Measurements from ENCODE around the gene TFB2M. TPM values are rescaled to one million over a fixed set of nuclear protein-coding genes. Genes with fewer than 3 reads are reported as not detected.

The TFB2M gene
- polyA plus RNA-seq, 1 donor = 15.1 TPM

DNA sequence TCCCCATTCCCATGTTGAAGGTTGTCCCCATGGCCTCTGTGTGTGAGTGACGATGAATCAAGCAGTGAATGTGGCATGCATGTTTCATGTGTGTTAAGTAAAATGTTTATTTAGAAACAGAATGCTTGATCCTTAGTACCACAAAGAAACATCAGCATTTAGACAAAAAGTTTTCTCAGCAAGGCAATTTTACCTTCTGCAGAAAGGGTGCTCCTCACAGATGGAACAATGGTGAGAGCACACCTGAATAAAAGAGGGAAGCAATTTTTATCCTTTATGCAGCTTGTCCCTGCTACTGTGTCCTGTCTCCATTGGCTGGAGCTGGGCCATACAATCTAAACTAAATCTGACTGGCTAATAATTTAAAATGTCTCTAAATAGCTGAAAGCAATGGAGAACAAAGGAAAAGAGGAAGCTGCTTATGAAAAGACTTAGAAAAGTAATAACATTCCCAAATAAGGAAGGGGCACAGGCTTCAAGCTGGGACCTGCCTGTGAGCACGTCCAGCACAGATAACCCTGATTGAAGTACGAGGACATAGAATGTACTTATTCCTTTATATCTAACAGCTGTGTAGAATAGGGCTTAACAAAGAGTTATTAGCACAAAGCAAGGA, 50.6 kb downstream of the TFB2M start:
- peaks cover 35% of the 10 kb centered on the region for H3K9me3 ChIP-seq (ENCODE audit: control insufficient read depth, low read depth, low read length)
- H3K4me1 ChIP-seq (ENCODE audit: control insufficient read depth, insufficient read depth, low read length) = no peaks in the 10 kb centered on the region
- H3K27ac ChIP-seq (ENCODE audit: low read length) = no peak overlapping the region
- no peak for DNase-seq
- no CpG with 5 or more reads among the region's 3 CpGs for WGBS (ENCODE audit: insufficient coverage, low lambda C conversion rate)
- H3K36me3 ChIP-seq (ENCODE audit: control insufficient read depth, insufficient read depth, low read length) = no peaks in the 10 kb centered on the region
- H3K27me3 ChIP-seq (ENCODE audit: control insufficient read depth, insufficient read depth, low read length) = no peaks in the 10 kb centered on the region
- H3K4me3 ChIP-seq (ENCODE audit: low read length) = no peak overlapping the region

DNA sequence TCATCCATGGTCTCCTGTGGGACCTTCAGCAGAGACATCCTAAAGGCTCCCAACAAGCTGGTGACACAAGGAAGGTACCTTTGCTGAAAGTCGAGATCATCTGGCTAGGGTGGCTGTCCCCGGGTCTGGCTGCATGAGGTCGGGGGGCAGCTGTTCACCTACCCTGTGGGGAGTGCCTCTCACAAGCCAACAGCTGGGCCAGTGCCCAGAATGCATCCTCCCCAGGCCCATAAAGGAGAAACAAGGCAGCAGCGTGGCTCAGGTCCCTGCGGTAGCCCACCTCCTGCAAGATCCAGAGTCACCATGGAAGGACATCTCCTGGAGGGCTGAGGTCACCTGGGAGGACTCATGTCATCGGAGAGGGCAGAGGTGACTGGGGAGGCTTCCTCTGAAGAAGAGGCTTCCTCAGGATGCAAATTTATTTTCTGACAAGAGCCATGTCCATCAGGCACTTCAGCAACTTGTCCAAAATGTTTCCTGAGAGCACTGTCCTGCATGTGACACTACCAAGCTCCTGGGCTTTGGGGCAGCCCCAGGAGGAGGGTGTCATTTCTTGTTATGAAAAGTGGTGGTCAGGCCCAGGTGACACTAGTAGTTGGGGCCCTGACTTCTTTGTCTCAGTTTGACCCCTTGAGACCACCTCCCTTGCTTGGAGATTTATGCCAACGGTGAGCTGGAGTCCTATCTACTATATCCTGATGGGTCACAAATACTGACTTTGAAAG, 52.3 kb downstream of the TFB2M start:
- no peaks in the 10 kb centered on the region for H3K36me3 ChIP-seq (ENCODE audit: control insufficient read depth, insufficient read depth, low read length)
- H3K9me3 ChIP-seq (ENCODE audit: control insufficient read depth, low read depth, low read length) = peaks cover 32% of the 10 kb centered on the region
- no CpG with 5 or more reads among the region's 7 CpGs for WGBS (ENCODE audit: insufficient coverage, low lambda C conversion rate)
- no peaks in the 10 kb centered on the region for H3K4me1 ChIP-seq (ENCODE audit: control insufficient read depth, insufficient read depth, low read length)
- no peak overlapping the region for H3K4me3 ChIP-seq (ENCODE audit: low read length)
- H3K27me3 ChIP-seq (ENCODE audit: control insufficient read depth, insufficient read depth, low read length) = no peaks in the 10 kb centered on the region
- DNase-seq = no peak
- H3K27ac ChIP-seq (ENCODE audit: low read length) = no peak overlapping the region

DNA sequence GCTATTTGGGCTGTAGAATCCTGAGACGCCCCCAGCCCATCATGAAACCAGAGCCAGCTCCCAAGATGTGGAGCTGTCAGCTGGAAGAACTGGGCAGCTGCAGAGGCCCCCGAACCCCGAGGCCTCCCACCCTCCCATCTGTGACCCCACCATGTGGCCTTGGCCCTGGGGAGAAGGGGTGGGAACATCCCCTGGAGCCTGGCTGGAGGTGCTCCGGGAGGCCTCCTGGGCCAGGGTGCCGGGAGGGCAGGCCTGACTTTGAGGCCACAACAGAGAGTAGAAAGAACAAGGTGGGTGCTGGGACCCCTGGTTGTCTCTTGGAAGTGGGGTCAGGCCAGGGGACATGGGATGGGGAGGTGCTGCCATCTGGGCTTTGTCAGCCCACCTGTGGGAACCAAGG, 53.0 kb downstream of the TFB2M start:
- no CpG with 5 or more reads among the region's 5 CpGs for WGBS (ENCODE audit: insufficient coverage, low lambda C conversion rate)
- H3K27ac ChIP-seq (ENCODE audit: low read length) = no peak overlapping the region
- no peaks in the 10 kb centered on the region for H3K27me3 ChIP-seq (ENCODE audit: control insufficient read depth, insufficient read depth, low read length)
- H3K4me3 ChIP-seq (ENCODE audit: low read length) = no peak overlapping the region
- no peaks in the 10 kb centered on the region for H3K36me3 ChIP-seq (ENCODE audit: control insufficient read depth, insufficient read depth, low read length)
- peaks cover 26% of the 10 kb centered on the region for H3K9me3 ChIP-seq (ENCODE audit: control insufficient read depth, low read depth, low read length)
- DNase-seq = no peak
- no peaks in the 10 kb centered on the region for H3K4me1 ChIP-seq (ENCODE audit: control insufficient read depth, insufficient read depth, low read length)

DNA sequence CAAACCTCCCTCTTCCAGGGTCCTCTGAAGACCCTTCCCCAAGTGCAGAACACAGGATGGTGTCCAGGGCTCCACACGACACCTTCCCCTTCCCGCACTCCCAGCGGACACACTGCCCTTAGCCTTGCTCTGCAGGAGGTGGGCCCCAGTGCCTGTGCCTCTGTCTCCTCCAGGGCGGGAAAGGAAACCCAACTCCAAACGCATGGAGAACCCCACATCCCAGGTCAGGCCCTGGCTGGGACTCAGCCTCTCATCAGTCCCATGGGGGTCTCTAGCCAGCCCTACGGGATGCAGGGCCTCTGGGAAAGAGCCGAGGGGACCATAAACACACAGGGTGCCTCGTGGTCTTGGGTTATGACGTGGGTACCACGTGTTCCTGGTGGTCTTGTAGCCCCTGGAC, 53.4 kb downstream of the TFB2M start:
- no peak for DNase-seq
- Histone ChIP-seq H3K36me3 (ENCODE audit: control insufficient read depth, insufficient read depth, low read length) (no peaks in the 10 kb centered on the region), H3K27ac (ENCODE audit: low read length) (no peak overlapping the region), H3K9me3 (ENCODE audit: control insufficient read depth, low read depth, low read length) (peaks cover 22% of the 10 kb centered on the region), H3K4me1 (ENCODE audit: control insufficient read depth, insufficient read depth, low read length) (no peaks in the 10 kb centered on the region), H3K4me3 (ENCODE audit: low read length) (no peak overlapping the region), H3K27me3 (ENCODE audit: control insufficient read depth, insufficient read depth, low read length) (no peaks in the 10 kb centered on the region)
- no CpG with 5 or more reads among the region's 10 CpGs for WGBS (ENCODE audit: insufficient coverage, low lambda C conversion rate)

DNA sequence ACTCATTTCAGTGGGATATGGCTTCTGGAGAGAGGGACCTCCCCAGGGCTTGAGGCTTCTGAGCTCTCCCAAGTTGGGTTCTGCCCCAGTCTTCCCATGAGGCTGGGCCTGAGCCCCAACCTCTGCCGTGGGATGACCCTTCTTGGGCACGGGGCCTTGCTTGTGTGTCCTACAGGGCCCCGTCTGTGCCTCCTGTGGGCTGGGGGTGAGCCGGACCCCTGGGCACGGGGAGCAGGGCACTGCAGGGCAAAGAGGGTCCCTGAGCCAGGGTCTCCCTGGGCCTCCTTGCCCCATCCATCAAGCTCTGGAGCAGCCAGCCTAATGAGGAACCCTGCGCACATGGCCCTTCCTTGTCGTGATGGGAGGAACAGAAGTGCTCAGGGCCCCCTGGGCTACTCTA, 53.8 kb downstream of the TFB2M start:
- H3K4me3 ChIP-seq (ENCODE audit: low read length) = no peak overlapping the region

DNA sequence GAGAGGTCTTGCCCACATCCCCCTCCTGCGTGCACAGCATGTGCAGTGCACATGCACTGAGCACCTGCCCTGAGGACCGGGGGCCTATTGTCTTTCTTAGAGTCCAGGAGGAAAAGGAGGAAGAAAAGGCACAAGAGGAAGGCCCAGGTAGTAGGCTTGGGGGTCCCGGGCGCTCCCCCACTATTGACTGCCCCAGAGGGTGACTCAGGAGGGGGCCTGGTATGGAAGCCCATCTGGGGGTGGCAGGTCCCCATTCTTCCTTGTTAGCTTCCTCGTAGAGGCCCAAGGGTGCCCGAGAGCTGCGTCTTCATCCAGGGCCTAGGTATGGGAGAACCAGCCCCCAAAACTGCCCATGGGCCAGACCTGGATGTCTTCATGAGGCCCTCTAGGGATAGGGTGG, 54.9 kb downstream of the TFB2M start:
- Histone ChIP-seq H3K36me3 (ENCODE audit: control insufficient read depth, insufficient read depth, low read length) (no peaks in the 10 kb centered on the region), H3K4me1 (ENCODE audit: control insufficient read depth, insufficient read depth, low read length) (peaks cover under 1% of the 10 kb centered on the region), H3K9me3 (ENCODE audit: control insufficient read depth, low read depth, low read length) (peaks cover 14% of the 10 kb centered on the region), H3K4me3 (ENCODE audit: low read length) (no peak overlapping the region), H3K27me3 (ENCODE audit: control insufficient read depth, insufficient read depth, low read length) (no peaks in the 10 kb centered on the region), H3K27ac (ENCODE audit: low read length) (no peak overlapping the region)
- no CpG with 5 or more reads among the region's 7 CpGs for WGBS (ENCODE audit: insufficient coverage, low lambda C conversion rate)
- no peak for DNase-seq

More for the DNA sequence above, 53.8 kb downstream of the TFB2M start:
- Histone ChIP-seq H3K27me3 (ENCODE audit: control insufficient read depth, insufficient read depth, low read length) (no peaks in the 10 kb centered on the region), H3K36me3 (ENCODE audit: control insufficient read depth, insufficient read depth, low read length) (no peaks in the 10 kb centered on the region), H3K27ac (ENCODE audit: low read length) (no peak overlapping the region), H3K4me1 (ENCODE audit: control insufficient read depth, insufficient read depth, low read length) (no peaks in the 10 kb centered on the region), H3K9me3 (ENCODE audit: control insufficient read depth, low read depth, low read length) (peaks cover 18% of the 10 kb centered on the region)
- no CpG with 5 or more reads among the region's 7 CpGs for WGBS (ENCODE audit: insufficient coverage, low lambda C conversion rate)
- no peak for DNase-seq

DNA sequence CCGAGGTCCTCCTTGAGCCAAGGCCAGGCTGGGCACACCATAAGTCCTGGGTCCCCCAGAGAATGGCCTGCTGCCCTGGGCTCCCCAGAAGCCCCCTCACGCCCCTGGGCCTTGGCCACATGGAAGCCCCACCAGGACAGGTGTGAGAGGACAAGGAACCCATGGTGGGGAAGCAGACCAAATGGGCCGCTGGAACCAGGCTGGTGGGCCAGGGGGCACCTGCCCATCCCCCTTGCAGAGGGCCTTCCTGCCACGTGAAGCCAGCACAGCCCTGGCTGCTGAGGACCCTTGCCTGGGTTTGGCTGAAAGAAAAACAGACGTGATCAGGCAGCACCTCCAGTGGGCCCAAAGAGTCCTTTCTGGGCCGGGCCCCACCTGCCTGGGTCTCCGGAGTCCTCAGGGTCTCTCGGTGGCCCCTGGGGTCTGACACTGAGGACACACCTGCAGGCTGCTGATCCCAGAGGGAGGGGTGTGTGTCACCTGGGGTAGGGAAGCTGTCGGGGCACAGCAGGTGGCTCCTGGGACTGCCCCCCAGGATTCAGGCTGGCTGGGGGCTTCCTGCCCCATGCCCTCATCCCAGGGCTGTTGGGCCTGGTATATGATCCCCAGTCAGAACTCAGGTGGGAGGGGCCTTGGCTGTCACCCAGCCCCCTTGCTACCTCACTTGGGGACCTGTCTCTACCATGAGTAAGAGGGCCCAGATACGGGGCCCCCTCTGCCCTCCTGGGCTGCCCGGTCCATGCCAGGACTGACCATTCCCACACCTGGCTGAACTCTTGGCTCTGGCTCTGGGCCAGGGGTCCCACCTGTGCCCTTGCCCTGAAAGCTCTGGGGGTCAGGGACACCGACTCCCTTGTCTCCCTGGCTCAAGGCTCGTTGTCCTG, 55.7 kb downstream of the TFB2M start:
- no peaks in the 10 kb centered on the region for H3K36me3 ChIP-seq (ENCODE audit: control insufficient read depth, insufficient read depth, low read length)
- DNase-seq = no peak
- no CpG with 5 or more reads among the region's 13 CpGs for WGBS (ENCODE audit: insufficient coverage, low lambda C conversion rate)
- H3K9me3 ChIP-seq (ENCODE audit: control insufficient read depth, low read depth, low read length) = peaks cover 8% of the 10 kb centered on the region
- no peak overlapping the region for H3K4me3 ChIP-seq (ENCODE audit: low read length)
- H3K27me3 ChIP-seq (ENCODE audit: control insufficient read depth, insufficient read depth, low read length) = no peaks in the 10 kb centered on the region
- peaks cover 3% of the 10 kb centered on the region for H3K4me1 ChIP-seq (ENCODE audit: control insufficient read depth, insufficient read depth, low read length)
- no peak overlapping the region for H3K27ac ChIP-seq (ENCODE audit: low read length)

DNA sequence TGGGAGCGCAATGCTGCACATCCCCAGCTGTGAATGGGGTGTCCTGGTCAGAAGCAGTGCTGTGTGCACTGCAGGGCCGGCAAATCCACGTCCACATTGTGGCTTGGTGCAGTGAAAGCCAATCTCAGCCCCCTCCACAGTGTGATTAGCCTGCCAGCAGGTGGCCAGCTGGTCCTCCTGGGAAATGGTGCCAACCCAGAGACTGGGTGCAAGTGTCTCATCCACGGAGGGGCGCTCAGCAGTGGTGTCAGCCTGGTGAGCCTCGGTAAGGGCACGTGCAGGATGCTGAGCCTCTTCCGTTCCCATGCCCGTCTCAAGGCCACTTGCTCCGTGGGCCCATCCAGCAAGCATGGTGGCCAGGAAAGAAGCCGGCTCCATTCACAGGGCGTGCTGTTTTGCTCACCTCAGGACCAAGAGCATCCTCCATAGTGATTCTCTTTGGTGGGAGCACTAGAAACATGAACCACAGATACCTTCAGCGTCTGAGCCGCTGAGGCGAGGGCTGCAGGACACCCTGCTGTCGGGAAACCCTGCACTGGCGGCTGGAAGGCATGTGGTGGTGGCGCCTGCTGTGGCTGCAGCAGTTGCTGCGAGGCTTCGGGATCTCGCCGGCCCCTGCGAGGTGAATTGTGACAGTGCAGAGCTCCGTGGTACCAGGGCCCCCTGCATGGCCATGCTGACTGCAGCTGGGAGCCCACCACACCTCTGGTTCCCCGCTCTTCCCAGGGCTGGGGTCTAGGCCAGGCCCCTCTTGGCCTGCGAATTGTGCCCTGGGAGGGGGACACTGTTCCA, 57.0 kb downstream of the TFB2M start:
- DNase-seq = no peak
- Histone ChIP-seq H3K36me3 (ENCODE audit: control insufficient read depth, insufficient read depth, low read length) (no peaks in the 10 kb centered on the region), H3K9me3 (ENCODE audit: control insufficient read depth, low read depth, low read length) (peaks cover 5% of the 10 kb centered on the region), H3K4me1 (ENCODE audit: control insufficient read depth, insufficient read depth, low read length) (peaks cover 3% of the 10 kb centered on the region), H3K27me3 (ENCODE audit: control insufficient read depth, insufficient read depth, low read length) (no peaks in the 10 kb centered on the region), H3K4me3 (ENCODE audit: low read length) (no peak overlapping the region), H3K27ac (ENCODE audit: low read length) (no peak overlapping the region)
- no CpG with 5 or more reads among the region's 26 CpGs for WGBS (ENCODE audit: insufficient coverage, low lambda C conversion rate)

DNA sequence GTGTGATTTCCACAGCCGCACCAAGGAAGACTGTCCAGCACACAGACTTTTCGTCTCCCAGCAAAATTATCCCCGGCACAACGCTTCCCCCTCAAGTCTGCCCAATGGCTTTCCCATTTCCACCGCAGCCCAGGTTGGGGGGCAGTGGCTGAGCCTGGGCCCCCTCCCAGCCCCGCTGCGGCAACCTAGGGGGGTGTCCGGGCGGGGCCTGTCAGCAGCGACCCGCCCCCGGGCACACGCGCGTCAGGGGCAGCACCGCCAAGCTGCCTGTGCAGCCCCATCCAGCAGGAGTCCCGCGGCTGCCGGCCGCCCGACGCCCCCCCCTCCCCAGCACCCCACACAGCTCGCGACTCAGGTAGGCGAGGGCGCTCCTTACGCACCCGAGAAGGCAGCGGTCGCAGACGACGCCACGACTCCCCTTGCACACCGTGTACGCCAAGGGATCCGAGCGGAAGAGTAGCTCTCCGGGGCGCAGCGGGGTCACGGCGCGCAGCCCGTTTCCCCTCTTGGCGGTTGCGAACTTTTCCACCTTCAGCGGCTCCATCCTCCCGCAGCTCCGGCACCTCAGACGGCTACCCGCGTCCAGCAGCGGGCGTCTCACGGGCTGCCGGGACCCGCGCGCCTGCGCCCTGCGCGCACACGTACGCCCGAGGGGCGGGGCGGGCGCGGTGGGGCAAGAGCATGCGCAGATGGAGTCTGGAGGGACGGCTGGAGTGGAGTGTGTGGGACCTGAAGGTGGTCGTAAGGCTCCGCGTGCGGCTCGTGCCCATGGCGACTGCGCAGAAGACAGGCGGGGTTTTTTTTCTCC, 59.2 kb downstream of the TFB2M start, which contains the start of gene SMYD3:
TSS of gene SMYD3 (minus strand) at position 606 of the 808 bp plus-strand sequence.
- H3K36me3 ChIP-seq (ENCODE audit: control insufficient read depth, insufficient read depth, low read length) = no peaks in the 10 kb centered on the region
- peaks cover 3% of the 10 kb centered on the region for H3K4me1 ChIP-seq (ENCODE audit: control insufficient read depth, insufficient read depth, low read length)
- H3K4me3 ChIP-seq (ENCODE audit: low read length) = peak within 1 kb of the TSS; percentile 67
- no peaks in the 10 kb centered on the region for H3K9me3 ChIP-seq (ENCODE audit: control insufficient read depth, low read depth, low read length)
- no CpG with 5 or more reads among the region's 79 CpGs for WGBS (ENCODE audit: insufficient coverage, low lambda C conversion rate)
- H3K27ac ChIP-seq (ENCODE audit: low read length) = no peak within 1 kb of the TSS
- H3K27me3 ChIP-seq (ENCODE audit: control insufficient read depth, insufficient read depth, low read length) = no peaks in the 10 kb centered on the region
- peak; percentile 81 to 88 for DNase-seq
